Measurements from ENCODE around the gene CTXN3. TPM values are rescaled to one million over a fixed set of nuclear protein-coding genes. Genes with fewer than 3 reads are reported as not detected.

CTXN3 gene
- polyA plus RNA-seq (2011; rRNA removed) (not detected in 2 replicates), polyA minus RNA-seq (2011; rRNA and poly(A)+ RNA removed) (not detected in 2 replicates)

GRCh38 chr5:127649018-127649439 lies at the start of gene CTXN3:
TSS of gene CTXN3 (plus strand) at chr5:127649082. CDS start at chr5:127657522, 8,440 bp downstream.
- POLR2A ChIA-PET, result no interaction called here
- Histone ChIP-seq H3K36me3 (ENCODE audit: control insufficient read depth, insufficient read depth, low read length) (no peaks in the 10 kb centered on the region), H3K27me3 (ENCODE audit: control insufficient read depth, insufficient read depth, low read length) (no peaks in the 10 kb centered on the region; the same call in 1 of the 2 replicates), H3K4me3 (ENCODE audit: low read depth, low read length) (no peak within 1 kb of the TSS)
- TF ChIP-seq, protein P1, sequence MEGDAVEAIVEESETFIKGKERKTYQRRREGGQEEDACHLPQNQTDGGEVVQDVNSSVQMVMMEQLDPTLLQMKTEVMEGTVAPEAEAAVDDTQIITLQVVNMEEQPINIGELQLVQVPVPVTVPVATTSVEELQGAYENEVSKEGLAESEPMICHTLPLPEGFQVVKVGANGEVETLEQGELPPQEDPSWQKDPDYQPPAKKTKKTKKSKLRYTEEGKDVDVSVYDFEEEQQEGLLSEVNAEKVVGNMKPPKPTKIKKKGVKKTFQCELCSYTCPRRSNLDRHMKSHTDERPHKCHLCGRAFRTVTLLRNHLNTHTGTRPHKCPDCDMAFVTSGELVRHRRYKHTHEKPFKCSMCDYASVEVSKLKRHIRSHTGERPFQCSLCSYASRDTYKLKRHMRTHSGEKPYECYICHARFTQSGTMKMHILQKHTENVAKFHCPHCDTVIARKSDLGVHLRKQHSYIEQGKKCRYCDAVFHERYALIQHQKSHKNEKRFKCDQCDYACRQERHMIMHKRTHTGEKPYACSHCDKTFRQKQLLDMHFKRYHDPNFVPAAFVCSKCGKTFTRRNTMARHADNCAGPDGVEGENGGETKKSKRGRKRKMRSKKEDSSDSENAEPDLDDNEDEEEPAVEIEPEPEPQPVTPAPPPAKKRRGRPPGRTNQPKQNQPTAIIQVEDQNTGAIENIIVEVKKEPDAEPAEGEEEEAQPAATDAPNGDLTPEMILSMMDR (IDR thresholded peaks at IDR 0.05; ENCODE audit: insufficient read depth, low read depth, low read length), result no peak
- DNase-seq (ENCODE audit: low read depth), result no peak
- CTCF ChIA-PET, result no interaction called here

DNA sequence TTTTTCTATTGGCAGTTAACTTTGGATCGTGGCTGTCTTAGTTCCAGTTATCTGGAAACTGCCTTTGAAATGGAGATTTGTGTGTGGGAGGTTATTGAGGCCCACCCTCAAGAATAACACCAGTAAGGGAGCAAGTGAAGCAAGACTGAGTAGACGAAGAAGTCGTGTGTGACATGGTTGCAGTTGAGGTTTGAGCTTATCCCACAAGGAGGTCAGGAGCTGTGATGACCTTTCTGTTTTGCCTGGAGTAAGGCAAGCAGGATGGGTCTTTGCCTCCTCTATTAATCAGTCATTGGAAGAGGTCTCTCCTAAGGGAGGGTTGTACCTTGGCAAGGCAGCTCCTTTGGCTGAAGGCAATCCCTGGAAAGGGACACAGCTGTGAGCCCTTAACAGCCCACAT lies 49.6 kb upstream of the CTXN3 start:
- no peak for DNase-seq (ENCODE audit: low read depth)
- TF ChIP-seq, protein P1 (IDR thresholded peaks at IDR 0.05; ENCODE audit: insufficient read depth, low read depth, low read length), result no peak
- Histone ChIP-seq H3K36me3 (ENCODE audit: control insufficient read depth, insufficient read depth, low read length) (no peaks in the 10 kb centered on the region), H3K27me3 (ENCODE audit: control insufficient read depth, insufficient read depth, low read length) (0 out of 2 replicates have a peak, but pooled peaks cover 1% of the 10 kb centered on the region), H3K4me3 (ENCODE audit: low read depth, low read length) (no peak overlapping the region)
- POLR2A ChIA-PET, result no interaction called here
- CTCF ChIA-PET, result no interaction called here

DNA sequence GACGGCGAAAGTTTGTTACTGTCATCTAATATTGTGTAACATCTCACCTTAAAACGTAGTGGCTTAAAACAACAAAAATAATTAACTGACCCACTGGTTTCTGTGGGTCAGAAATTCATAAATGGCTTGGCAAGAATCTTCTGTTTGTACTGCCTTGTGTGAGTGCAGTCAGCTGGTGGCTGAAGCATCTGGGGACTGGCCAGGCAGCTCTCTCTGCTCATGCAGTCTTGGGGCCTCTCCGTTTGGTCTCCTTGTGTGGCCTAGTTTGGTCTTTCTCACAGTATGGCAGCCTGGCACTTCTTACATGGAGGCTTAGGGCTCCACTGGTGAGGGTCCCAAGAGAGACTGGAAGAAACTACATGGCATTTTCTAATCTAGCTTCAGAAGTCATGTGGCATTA lies 49.0 kb upstream of the CTXN3 start:
- ChIA-PET POLR2A (no interaction called here), CTCF (no interaction called here)
- H3K27me3 ChIP-seq (ENCODE audit: control insufficient read depth, insufficient read depth, low read length), result 0 out of 2 replicates have a peak, but pooled peaks cover 1% of the 10 kb centered on the region
- H3K36me3 ChIP-seq (ENCODE audit: control insufficient read depth, insufficient read depth, low read length), result no peaks in the 10 kb centered on the region
- TF ChIP-seq, protein P1 (IDR thresholded peaks at IDR 0.05; ENCODE audit: insufficient read depth, low read depth, low read length), result no peak
- H3K4me3 ChIP-seq (ENCODE audit: low read depth, low read length), result no peak overlapping the region
- no peak for DNase-seq (ENCODE audit: low read depth)

DNA sequence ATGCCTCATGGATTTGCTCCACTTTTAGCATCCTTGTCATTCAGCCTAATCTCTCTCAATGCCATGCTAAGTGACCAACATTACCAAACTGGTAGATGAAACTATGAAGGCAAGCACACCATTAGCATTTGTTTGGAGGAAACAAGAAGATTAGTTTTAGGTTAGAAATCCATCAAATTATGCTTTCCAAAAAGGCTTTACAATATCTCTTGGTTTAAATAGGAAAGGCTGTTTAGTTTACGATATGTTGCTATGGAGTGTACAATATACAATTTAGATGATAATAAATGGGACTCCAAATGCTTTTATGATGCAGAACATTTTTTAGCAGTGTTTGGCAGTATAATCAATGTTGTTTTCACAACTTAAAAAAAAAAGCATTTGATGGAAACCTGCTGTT lies 47.8 kb upstream of the CTXN3 start:
- ChIA-PET POLR2A (no interaction called here), CTCF (no interaction called here)
- H3K4me3 ChIP-seq (ENCODE audit: low read depth, low read length), result no peak overlapping the region
- TF ChIP-seq, protein P1 (IDR thresholded peaks at IDR 0.05; ENCODE audit: insufficient read depth, low read depth, low read length), result no peak
- no peak for DNase-seq (ENCODE audit: low read depth)
- H3K27me3 ChIP-seq (ENCODE audit: control insufficient read depth, insufficient read depth, low read length), result no peaks in the 10 kb centered on the region
- H3K36me3 ChIP-seq (ENCODE audit: control insufficient read depth, insufficient read depth, low read length), result no peaks in the 10 kb centered on the region

- ChIA-PET CTCF (no interaction called here), POLR2A (no interaction called here)
- no peak for DNase-seq (ENCODE audit: low read depth)
Measured at GRCh38 chr5:127601601-127602000, 47.3 kb upstream of the CTXN3 start.

More at GRCh38 chr5:127601601-127602000, 47.3 kb upstream of the CTXN3 start:
- TF ChIP-seq, protein P1 (IDR thresholded peaks at IDR 0.05; ENCODE audit: insufficient read depth, low read depth, low read length), result no peak
- H3K36me3 ChIP-seq (ENCODE audit: control insufficient read depth, insufficient read depth, low read length), result no peaks in the 10 kb centered on the region
- no peaks in the 10 kb centered on the region for H3K27me3 ChIP-seq (ENCODE audit: control insufficient read depth, insufficient read depth, low read length)
- H3K4me3 ChIP-seq (ENCODE audit: low read depth, low read length), result no peak overlapping the region
